Measurements from ENCODE around the gene KDM4C. TPM values are rescaled to one million over a fixed set of nuclear protein-coding genes. Genes with fewer than 3 reads are reported as not detected.

KDM4C gene
- total and polyA plus RNA-seq, 2 of the 4 experiments (the other 2 are of a cell fraction) = 11.8 to 23.8 TPM

- no CpG with 5 or more reads among the region's 3 CpGs for WGBS, 2 experiments (ENCODE audit: extremely low coverage in 2 of 2, insufficient read length in 1 of 2)
- DNase-seq = no peak
- Histone ChIP-seq H3K4me3 (ENCODE audit: insufficient read depth, low read depth, low read length) (no peak overlapping the region), H3K9me1 (ENCODE audit: insufficient read depth, low read length) (no peaks in the 10 kb centered on the region), H3K79me1 (ENCODE audit: low read depth in 1 of 2, low read length in 2 of 2) (no peaks in the 10 kb centered on the region), H3K36me3 (ENCODE audit: control insufficient read depth, insufficient read depth, low read length) (no peaks in the 10 kb centered on the region), H2BK20ac (ENCODE audit: low read depth, low read length) (no peak overlapping the region), H3K4me2 (ENCODE audit: low read depth, low read length) (no peak overlapping the region), H3K9me3 (ENCODE audit: control insufficient read depth, insufficient read depth, low read length) (no peaks in the 10 kb centered on the region), H2AK9ac (replicated peaks; ENCODE audit: low read depth, low read length, poor library complexity) (no peak overlapping the region), H2BK5ac (ENCODE audit: low read depth, low read length, poor library complexity, severe bottlenecking) (no peak overlapping the region), H3K27ac (ENCODE audit: insufficient read depth, low read length) (no peak overlapping the region), H2BK15ac (ENCODE audit: low read depth, low read length) (no peak overlapping the region), H4K8ac (ENCODE audit: low read depth in 2 of 2, low read length in 2 of 2) (no peak overlapping the region), H4K91ac (ENCODE audit: insufficient read depth, low read depth, low read length) (no peak overlapping the region), H3K9ac (ENCODE audit: low read depth, low read length) (no peak overlapping the region), H3K4me1 (ENCODE audit: control insufficient read depth, insufficient read depth, low read length) (no peaks in the 10 kb centered on the region), H2BK120ac (ENCODE audit: low read depth, low read length) (no peak overlapping the region), H4K20me1 (ENCODE audit: insufficient read depth, low read length) (no peaks in the 10 kb centered on the region), H3K14ac (replicated peaks; ENCODE audit: low read depth, low read length) (no peak overlapping the region), H3K23ac (ENCODE audit: low read depth, low read length) (no peak overlapping the region), H3K4ac (ENCODE audit: low read depth, low read length) (no peak overlapping the region), H3K56ac (ENCODE audit: extremely low read depth, insufficient read depth, low read length) (no peak overlapping the region), H4K5ac (ENCODE audit: low read depth, low read length) (no peak overlapping the region), H2AK5ac (ENCODE audit: low read depth, low read length) (no peak overlapping the region), H3K18ac (ENCODE audit: low read depth, low read length) (no peak overlapping the region), H3K27me3 (ENCODE audit: control insufficient read depth, insufficient read depth, low read length) (peaks cover 2% of the 10 kb centered on the region; the same call in 1 of the 2 replicates), H2AFZ (replicated peaks; ENCODE audit: low read length, poor library complexity) (no peak overlapping the region)
- ChIA-PET POLR2A (ENCODE audit: unreplicated experiment) (no interaction called here), CTCF (no interaction called here)
- no TSS peak for BruUV-seq (replicated peaks)
- no peak for ATAC-seq (ENCODE audit: low read depth)
- dilution Hi-C loops (cut with HindIII; ENCODE audit: low sequenced_read_pairs, unreplicated experiment) (no loop called here), in situ Hi-C loops (cut with MboI; ENCODE audit: low sequenced_read_pairs) (loop anchor here (10.0 kb wide), 1 partner anchor 151 kb away; no protein-coding TSS in a partner anchor), intact Hi-C loops (cut with micrococcal nuclease) (no loop called here)
- no peak for TF ChIP-seq MAFK (IDR thresholded peaks at IDR 0.05; ENCODE audit: low read depth, low read length)
- no peak for TF ChIP-seq USF2 (IDR thresholded peaks at IDR 0.05; ENCODE audit: low read depth, low read length)
- TF ChIP-seq CTCF (conservative IDR thresholded peaks at IDR 0.05; ENCODE audit: low read depth, low read length) = no peak
Measured at GRCh38 chr9:6735422-6735821, 22.4 kb upstream of the KDM4C start.
